Measurements from ENCODE around the gene LMOD1. TPM values are rescaled to one million over a fixed set of nuclear protein-coding genes. Genes with fewer than 3 reads are reported as not detected.
"Not testable (repeated sequence)": the region's sequence is repeated elsewhere in the genome, so short reads cannot be mapped to it uniquely, and the experiment has no call there.

LMOD1 gene
- total RNA-seq, 2 experiments from 2014 or later: not detected

DNA sequence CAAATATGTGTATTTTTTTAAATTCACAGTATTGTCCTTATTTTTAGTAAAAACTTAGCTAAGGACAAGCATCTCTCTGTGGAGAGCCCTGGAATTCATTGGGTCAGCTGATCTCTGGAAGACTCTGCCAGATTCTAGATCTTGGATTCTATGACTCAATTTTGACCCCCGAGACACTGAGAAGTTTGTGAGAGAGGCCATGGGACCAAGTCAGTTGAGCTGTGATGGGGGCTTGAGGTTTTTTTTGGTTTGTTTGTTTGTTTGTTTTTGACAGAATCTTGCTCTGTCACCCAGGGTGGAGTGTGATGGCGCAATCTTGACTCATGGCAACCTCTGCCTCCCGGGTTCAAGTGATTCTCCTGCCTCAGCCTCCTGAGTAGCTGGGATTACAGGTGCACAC, 44.1 kb downstream of the LMOD1 start:
- peaks cover 16% of the 10 kb centered on the region for H3K4me1 Mint-ChIP-seq
- no peak overlapping the region for H3K4me3 Mint-ChIP-seq
- DNase-seq (no peak), ATAC-seq (no peak)
- H3K36me3 Mint-ChIP-seq: no peaks in the 10 kb centered on the region
- no peaks in the 10 kb centered on the region for H3K9me3 Mint-ChIP-seq (ENCODE audit: low read depth)
- H3K27me3 Mint-ChIP-seq: peaks cover 21% of the 10 kb centered on the region
- no peak overlapping the region for H3K27ac Mint-ChIP-seq
- CTCF ChIA-PET: interaction anchor here (1.5 to 1.8 kb wide), 3 partner anchors 10 to 73 kb away, joined by 3 to 8 read pairs (median 4); partner anchors contain the start of gene IPO9

DNA sequence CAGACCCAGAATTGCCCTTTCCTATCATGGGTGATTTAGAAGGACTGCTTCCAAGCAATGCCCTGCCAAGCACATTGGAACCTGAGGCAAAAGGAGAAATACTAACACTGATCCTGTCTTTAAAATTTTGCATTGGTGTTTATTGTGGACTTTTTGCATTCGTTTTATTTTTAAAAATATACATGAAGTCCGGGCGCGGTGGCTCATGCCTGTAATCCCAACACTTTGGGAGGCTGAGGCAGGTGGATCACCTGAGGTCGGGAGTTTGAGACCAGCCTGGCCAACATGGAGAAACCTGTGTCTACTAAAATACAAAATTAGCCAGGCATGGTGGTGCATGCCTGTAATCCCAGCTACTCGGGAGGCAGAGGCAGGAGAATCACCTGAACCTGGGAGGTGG, 45.3 kb downstream of the LMOD1 start:
- CTCF ChIA-PET: interaction anchor here (1.5 kb wide), 1 partner anchor 72 kb away, joined by 3 read pairs; no protein-coding TSS in a partner anchor
- peaks cover 21% of the 10 kb centered on the region for H3K27me3 Mint-ChIP-seq
- not testable (repeated sequence) for ATAC-seq; H3K4me3 Mint-ChIP-seq; H3K27ac Mint-ChIP-seq; H3K36me3 Mint-ChIP-seq; DNase-seq; H3K9me3 Mint-ChIP-seq (ENCODE audit: low read depth)
- peaks cover 22% of the 10 kb centered on the region for H3K4me1 Mint-ChIP-seq

DNA sequence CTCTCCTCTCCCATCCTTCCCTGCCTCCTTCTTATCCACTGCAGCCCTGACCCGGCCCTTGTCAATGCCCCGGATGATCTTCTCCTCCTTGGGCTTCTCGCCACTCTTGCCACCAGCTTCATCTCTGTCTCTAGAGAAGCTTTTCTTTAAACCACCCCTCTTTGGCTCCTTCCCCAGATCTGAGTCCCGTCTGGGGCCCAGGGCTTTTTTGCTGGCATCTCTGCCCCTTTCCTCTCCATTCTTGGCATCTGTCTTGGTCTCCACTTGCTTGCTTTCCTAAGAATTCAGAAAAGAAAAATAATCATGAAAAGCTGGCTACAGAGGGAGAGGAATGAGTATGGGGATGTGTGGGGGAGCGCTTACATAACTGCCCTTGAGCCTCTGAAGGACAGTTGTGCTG, 45.9 kb downstream of the LMOD1 start:
- Mint-ChIP-seq H3K36me3 (no peaks in the 10 kb centered on the region), H3K4me3 (no peak overlapping the region), H3K4me1 (peaks cover 20% of the 10 kb centered on the region), H3K27me3 (peaks cover 21% of the 10 kb centered on the region), H3K9me3 (ENCODE audit: low read depth) (no peaks in the 10 kb centered on the region), H3K27ac (no peak overlapping the region)
- DNase-seq (no peak), ATAC-seq (no peak)
- CTCF ChIA-PET: interaction anchor here (1.5 kb wide), 1 partner anchor 72 kb away, joined by 3 read pairs; no protein-coding TSS in a partner anchor

DNA sequence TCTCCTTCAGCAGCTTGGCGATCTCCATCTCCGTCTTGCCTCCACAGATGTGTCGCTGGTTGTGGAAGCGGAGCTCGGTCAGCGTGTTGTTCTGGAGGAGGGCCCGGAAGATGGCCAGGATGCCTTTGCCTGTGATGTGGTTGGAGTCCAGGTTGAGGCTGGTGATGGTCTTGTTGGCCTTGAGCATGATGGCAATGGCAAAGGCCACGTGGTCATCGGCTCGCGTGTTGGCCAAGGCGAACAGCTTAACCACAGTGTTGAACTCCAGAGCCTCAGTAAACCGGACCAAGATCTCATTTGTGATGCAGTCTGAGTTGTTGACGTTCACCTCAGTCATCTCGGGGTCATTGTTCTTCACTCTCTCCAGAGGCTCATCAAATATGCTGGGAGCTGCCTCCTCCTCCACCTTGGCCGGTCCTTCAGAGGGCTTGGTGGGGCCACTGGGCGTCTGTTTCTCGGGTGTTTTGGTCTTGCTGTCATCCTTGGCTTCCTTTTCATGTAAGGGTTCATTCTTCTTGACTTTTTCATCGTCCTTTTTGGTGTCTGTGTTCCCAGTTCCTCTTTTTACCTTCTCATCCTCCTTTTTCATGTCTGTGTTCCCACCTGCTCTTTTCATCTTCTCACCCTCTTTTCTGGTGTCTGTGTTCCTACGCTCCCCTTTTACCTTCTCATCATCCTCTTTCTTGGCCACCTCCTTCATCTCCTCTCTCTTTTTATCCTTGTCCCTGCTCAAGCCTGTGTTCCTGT, 46.5 kb downstream of the LMOD1 start:
- Mint-ChIP-seq H3K27ac (no peak overlapping the region), H3K4me3 (no peak overlapping the region)

DNA sequence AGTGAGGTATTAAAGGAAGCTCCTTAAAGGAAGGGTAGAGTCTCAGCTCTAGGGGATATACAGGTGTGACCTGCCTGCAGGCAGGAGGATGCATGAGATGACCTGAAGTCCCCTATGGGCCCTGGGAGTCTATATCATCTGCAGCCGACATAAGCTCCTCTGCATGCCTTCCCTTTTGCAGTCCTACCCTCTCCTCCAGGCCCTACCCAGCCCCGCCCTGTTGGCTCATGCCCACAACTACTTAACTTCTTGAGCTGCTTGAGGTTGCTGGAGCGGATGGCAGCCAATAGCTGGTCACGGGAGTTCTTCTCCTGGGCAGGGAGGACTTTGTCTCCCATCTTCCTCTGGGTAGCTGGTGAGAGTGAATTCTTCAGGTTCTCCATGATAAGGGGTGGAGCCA, 47.4 kb downstream of the LMOD1 start:
- CTCF ChIA-PET: interaction anchor here (0.6 to 6.6 kb wide), 3 partner anchors 63 to 100 kb away, joined by 4 to 157 read pairs (median 37); no protein-coding TSS in a partner anchor
- ATAC-seq: no peak
- no peaks in the 10 kb centered on the region for H3K9me3 Mint-ChIP-seq (ENCODE audit: low read depth)
- no peak for DNase-seq
- H3K36me3 Mint-ChIP-seq: no peaks in the 10 kb centered on the region
- peaks cover 16% of the 10 kb centered on the region for H3K27me3 Mint-ChIP-seq
- H3K27ac Mint-ChIP-seq: no peak overlapping the region
- peaks cover 12% of the 10 kb centered on the region for H3K4me1 Mint-ChIP-seq
- H3K4me3 Mint-ChIP-seq: no peak overlapping the region

More for the DNA sequence above, 46.5 kb downstream of the LMOD1 start:
- H3K9me3 Mint-ChIP-seq (ENCODE audit: low read depth): no peaks in the 10 kb centered on the region
- CTCF ChIA-PET: interaction anchor here (1.5 to 6.6 kb wide), 2 partner anchors 73 to 74 kb away, joined by 3 to 157 read pairs; no protein-coding TSS in a partner anchor
- H3K27me3 Mint-ChIP-seq: peaks cover 21% of the 10 kb centered on the region
- H3K4me1 Mint-ChIP-seq: peaks cover 13% of the 10 kb centered on the region
- H3K36me3 Mint-ChIP-seq: no peaks in the 10 kb centered on the region
- DNase-seq: no peak
- no peak for ATAC-seq

DNA sequence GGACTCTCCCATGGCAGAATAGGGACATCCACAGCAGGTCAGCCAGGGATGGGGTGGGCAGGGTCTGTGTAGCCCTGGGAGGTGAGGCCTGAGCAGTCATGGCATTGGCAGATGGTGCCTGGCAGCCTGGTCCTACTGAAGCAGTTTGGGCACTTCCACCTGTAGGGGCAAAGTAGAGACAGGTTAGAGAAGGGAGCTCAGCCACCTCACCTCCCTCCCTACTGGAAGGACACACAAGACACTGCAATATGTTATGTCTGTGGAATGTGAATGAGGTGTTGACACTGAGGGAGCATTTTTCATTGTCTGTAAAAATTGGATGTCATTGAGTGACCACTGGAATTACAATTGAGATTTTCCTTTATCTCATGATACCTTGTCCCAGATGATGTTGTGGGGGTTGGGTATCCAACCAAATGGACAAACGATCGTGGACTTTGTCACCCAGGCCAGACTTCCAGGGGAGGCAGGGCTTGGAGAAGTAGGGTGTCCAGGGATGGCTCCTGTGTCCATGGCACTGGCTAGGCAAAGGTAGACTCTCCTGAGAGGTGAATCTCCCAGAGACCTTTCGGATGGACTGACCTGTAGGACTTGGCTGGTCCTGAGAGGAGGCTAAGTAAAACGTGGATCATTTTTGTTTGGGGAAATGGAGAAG, 48.0 kb downstream of the LMOD1 start:
- CTCF ChIA-PET: interaction anchor here (1.0 to 6.6 kb wide), 6 partner anchors 18 to 237 kb away, joined by 3 to 157 read pairs (median 4); no protein-coding TSS in a partner anchor

DNA sequence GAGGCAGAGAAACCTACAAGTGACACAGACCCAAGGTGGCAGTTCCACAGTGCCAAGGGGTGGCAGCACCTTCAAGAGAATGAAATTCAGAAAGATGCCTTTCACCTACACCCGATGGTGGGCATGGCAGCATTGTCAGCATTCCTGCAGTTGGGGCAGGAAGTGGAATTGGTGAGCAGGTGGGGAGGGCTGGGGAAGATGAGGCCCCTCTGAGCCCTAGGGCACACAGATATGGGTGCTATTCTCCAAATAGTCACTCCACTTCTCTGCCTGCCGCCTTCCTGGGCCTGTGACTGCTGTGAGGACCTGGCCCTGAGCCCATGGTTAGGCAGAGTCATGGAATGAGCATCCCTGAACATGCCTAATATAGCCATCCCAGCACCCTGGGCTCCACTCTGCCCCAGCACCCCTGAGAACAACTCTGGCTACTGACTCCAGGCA, 49.4 kb downstream of the LMOD1 start:
- Mint-ChIP-seq H3K36me3 (no peaks in the 10 kb centered on the region), H3K4me1 (peaks cover 12% of the 10 kb centered on the region), H3K9me3 (ENCODE audit: low read depth) (no peaks in the 10 kb centered on the region), H3K27ac (no peak overlapping the region), H3K4me3 (no peak overlapping the region), H3K27me3 (peaks cover 15% of the 10 kb centered on the region)
- DNase-seq (no peak), ATAC-seq (no peak)
- CTCF ChIA-PET: interaction anchor here (0.6 to 6.6 kb wide), 30 partner anchors 8 to 1532 kb away, joined by 3 to 157 read pairs (median 7); partner anchors contain the start of genes RNPEP and TIMM17A

More for the DNA sequence above, 48.0 kb downstream of the LMOD1 start:
- Mint-ChIP-seq H3K36me3 (no peaks in the 10 kb centered on the region), H3K4me3 (no peak overlapping the region), H3K4me1 (peaks cover 12% of the 10 kb centered on the region), H3K27ac (no peak overlapping the region), H3K9me3 (ENCODE audit: low read depth) (no peaks in the 10 kb centered on the region), H3K27me3 (peaks cover 12% of the 10 kb centered on the region)
- ATAC-seq: no peak
- no peak for DNase-seq

DNA sequence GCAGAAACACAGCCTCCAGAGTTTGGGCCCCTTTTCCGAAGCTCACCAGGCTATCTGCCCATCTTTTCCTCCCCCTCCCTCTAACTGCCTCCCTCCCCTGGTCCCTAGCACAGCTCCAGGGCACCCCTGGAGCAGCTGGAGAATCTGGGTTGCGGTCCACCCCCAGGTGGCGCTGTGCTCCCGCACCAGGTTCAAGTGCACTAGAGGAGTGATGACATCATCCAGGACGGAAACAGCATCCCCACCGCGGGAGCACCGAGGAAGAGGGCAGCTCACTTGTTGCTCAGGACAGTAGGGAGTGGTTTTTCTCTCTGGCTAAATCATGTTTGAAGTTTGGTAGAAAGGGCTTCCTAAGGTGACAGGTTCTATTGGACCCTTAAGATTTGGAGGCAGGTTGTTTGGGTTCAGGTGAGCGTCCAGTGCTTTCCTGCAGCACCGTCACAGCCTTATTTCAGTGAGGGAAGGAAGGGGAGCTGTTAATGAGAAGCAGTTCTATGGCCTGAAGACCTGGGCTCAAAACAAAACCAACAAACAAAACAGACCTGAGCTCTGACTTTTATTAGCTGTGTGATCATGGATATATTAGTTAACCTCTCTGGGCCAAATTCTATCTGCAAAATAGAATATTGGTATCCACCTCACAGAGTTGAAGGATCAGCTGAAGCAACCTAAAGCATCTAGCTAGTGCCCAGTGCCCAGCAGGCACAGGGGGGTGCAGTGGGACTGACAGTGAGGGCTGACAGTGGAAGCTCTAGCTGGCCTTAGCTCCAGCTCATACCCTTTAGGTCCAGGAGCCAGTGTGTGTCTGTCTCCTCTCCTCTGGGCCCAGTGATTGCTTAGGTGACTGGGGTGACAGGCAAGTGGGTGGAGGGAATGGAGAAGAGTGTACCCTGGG, 50.2 kb downstream of the LMOD1 start:
- Mint-ChIP-seq H3K4me1 (peaks cover 12% of the 10 kb centered on the region), H3K4me3 (peak overlapping the region; percentile 25), H3K27me3 (peaks cover 19% of the 10 kb centered on the region), H3K9me3 (ENCODE audit: low read depth) (no peaks in the 10 kb centered on the region), H3K36me3 (no peaks in the 10 kb centered on the region), H3K27ac (peak overlapping the region; percentile 80)
- DNase-seq (peak; percentile 92), ATAC-seq (peak; percentile 97)
- CTCF ChIA-PET: interaction anchor here (0.6 to 6.6 kb wide), 54 partner anchors 9 to 1531 kb away, joined by 3 to 157 read pairs (median 5); partner anchors contain the start of genes ELF3, LMOD1, RNPEP and TIMM17A

DNA sequence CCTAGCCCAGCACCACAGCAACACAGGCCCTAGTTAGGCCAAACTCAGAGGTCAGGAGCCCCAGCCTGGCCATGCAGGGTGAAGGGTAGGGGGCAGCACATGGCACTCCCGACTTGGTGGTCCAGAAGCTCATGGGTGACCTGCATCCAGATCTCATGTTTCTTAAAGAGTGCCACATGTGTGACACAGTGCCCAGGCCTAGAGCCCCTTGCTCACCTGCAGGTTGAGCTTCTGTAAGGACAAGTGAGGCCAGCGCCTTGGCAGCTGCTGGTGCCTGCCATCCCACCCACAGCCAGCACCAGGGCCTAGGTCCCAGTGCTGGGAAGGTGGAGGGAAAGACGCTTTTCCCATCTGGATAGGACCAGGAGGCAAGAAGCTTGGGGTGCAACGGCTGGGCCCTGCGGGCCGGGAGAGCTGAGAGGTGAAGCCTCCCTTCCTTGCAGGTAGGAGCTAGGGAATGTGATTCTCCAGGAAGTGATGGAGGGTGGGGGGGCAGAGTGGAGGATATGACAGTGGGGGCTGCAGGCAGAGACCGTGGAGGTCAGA, 51.2 kb downstream of the LMOD1 start:
- CTCF ChIA-PET: interaction anchor here (0.6 to 6.6 kb wide), 44 partner anchors 10 to 941 kb away, joined by 3 to 157 read pairs (median 5); partner anchors contain the start of genes ELF3, LMOD1, RNPEP and TIMM17A
- no peaks in the 10 kb centered on the region for H3K36me3 Mint-ChIP-seq
- ATAC-seq: no peak
- H3K4me1 Mint-ChIP-seq: peaks cover 12% of the 10 kb centered on the region
- no peak for DNase-seq
- H3K27me3 Mint-ChIP-seq: peaks cover 20% of the 10 kb centered on the region
- H3K27ac Mint-ChIP-seq: peak overlapping the region; percentile 41
- H3K9me3 Mint-ChIP-seq (ENCODE audit: low read depth): no peaks in the 10 kb centered on the region
- H3K4me3 Mint-ChIP-seq: no peak overlapping the region

DNA sequence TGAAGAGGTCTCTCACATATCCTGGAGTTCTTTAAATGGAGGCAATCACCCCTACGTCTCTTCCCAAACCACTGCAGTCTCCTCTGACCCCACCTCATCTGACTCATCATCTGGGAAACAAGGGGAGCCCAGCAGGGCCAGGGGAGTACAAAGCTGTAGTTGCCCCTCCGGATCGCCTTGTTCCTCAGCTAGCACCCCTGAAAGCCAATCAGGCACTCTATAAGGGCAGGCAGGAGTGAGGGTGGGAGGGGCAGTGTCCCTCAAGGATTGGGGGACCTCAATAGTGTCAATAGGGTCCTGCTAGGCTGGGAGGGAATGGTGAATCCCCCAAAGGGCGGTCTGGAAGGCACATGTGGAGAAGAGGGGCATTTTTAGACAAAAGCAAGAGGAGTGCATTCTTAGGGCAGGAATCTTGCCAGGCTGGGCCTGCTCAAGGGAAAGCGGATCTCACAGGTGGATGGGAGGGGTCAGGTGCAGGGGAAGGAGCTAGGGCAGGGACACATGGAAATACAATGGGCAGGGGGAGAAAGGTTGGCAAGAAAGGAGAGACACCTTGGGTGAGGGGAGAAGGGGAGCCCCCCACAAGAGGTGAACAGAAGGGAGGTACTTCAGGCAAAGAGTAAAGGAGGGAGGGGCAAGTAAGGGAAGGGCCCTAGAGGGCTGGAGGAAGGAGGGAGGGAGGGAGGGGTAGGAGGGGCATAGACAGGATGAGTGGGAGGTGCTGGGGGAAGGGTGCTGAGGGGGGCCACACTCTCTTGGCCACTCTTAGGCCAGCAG, 51.8 kb downstream of the LMOD1 start:
- H3K9me3 Mint-ChIP-seq (ENCODE audit: low read depth): no peaks in the 10 kb centered on the region
- H3K27me3 Mint-ChIP-seq: peaks cover 20% of the 10 kb centered on the region
- ATAC-seq: no peak
- no peak for DNase-seq
- peaks cover 13% of the 10 kb centered on the region for H3K4me1 Mint-ChIP-seq
- H3K36me3 Mint-ChIP-seq: no peaks in the 10 kb centered on the region
- no peak overlapping the region for H3K27ac Mint-ChIP-seq
- no peak overlapping the region for H3K4me3 Mint-ChIP-seq
- CTCF ChIA-PET: interaction anchor here (0.7 to 6.6 kb wide), 23 partner anchors 10 to 110 kb away, joined by 3 to 157 read pairs (median 9); partner anchors contain the start of genes LMOD1 and TIMM17A

DNA sequence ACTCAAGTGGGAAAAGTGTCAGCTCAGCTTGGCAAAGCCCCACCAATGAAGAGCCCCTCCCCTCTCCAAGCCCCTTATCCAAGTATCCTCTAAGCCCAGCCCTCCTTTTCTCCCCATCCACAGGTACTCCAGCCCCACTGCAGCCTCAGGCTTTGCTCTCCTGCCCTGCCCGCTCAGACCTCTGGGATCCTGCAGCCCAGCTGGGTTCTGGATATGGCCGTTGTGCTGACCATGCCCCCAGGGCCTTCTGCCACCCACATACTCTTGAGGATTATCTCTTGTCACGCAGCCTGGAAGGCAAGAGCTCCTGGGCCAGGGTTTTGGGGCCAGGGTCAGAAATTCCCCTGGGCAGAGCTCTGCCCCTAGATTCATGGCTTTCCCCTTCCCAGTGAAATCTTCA, 52.9 kb downstream of the LMOD1 start:
- CTCF ChIA-PET: interaction anchor here (1.0 to 6.6 kb wide), 6 partner anchors 10 to 106 kb away, joined by 3 to 157 read pairs (median 6); no protein-coding TSS in a partner anchor
- DNase-seq (no peak), ATAC-seq (no peak)
- H3K27ac Mint-ChIP-seq: no peak overlapping the region
- H3K4me3 Mint-ChIP-seq: no peak overlapping the region
- H3K27me3 Mint-ChIP-seq: peaks cover 27% of the 10 kb centered on the region
- H3K4me1 Mint-ChIP-seq: peaks cover 14% of the 10 kb centered on the region
- H3K9me3 Mint-ChIP-seq (ENCODE audit: low read depth): no peaks in the 10 kb centered on the region
- no peaks in the 10 kb centered on the region for H3K36me3 Mint-ChIP-seq

Data from activated CD8-positive, alpha-beta memory T cell treated with anti-CD3 and anti-CD28 coated beads, Interleukin-2, amount 10 ng/mL, durations not matched to agents 7 days and 5 days (primary cell).